NCI-H1694 (cell line): ENCODE results near the gene SLC36A3.
"Not testable (repeated sequence)": the region's sequence is repeated elsewhere in the genome, so short reads cannot be mapped to it uniquely, and the experiment has no call there.

Experiments
- DNase-seq: peaks from one replicate; lab custom pipeline; 2025; lab: John Stamatoyannopoulos, UW

Gene SLC36A3

GRCh38 chr5:151238303-151238741 lies 65.2 kb downstream of the SLC36A3 start:
- DNase-seq = no peak

- no peak for DNase-seq
Measured at GRCh38 chr5:151237685-151238084, 65.9 kb downstream of the SLC36A3 start.

- DNase-seq = no peak
Measured at GRCh38 chr5:151236888-151237287, 66.7 kb downstream of the SLC36A3 start.

- not testable (repeated sequence) for DNase-seq
Measured at GRCh38 chr5:151235239-151235571, 68.4 kb downstream of the SLC36A3 start.

GRCh38 chr5:151234476-151235238 lies 68.9 kb downstream of the SLC36A3 start:
- no peak for DNase-seq

- DNase-seq = no peak
Measured at GRCh38 chr5:151233616-151234085, 69.9 kb downstream of the SLC36A3 start.

GRCh38 chr5:151231359-151231758 lies 72.2 kb downstream of the SLC36A3 start:
- DNase-seq = no peak

- DNase-seq = no peak
Measured at GRCh38 chr5:151230048-151230680, 73.4 kb downstream of the SLC36A3 start.

- DNase-seq = no peak
Measured at GRCh38 chr5:151228986-151229385, 74.6 kb downstream of the SLC36A3 start.

GRCh38 chr5:151227918-151228447 lies 75.6 kb downstream of the SLC36A3 start:
- DNase-seq = no peak
